ENCODE results near the gene PLIN3. TPM values are rescaled to one million over a fixed set of nuclear protein-coding genes. Genes with fewer than 3 reads are reported as not detected.

The PLIN3 gene
- total and polyA plus RNA-seq, 2 donors (not counting 3 experiments of a cell fraction or from before 2014, with no cell fraction given), result 76.8 to 88.9 TPM

- no peaks in the 10 kb centered on the region for H3K4me1 ChIP-seq (ENCODE audit: control insufficient read depth, extremely low read depth, insufficient read depth, low read length)
- H3K4me2 ChIP-seq (ENCODE audit: insufficient read depth, low read length), result no peak overlapping the region
- dilution Hi-C loops (cut with MboI; ENCODE audit: extremely low pct_ligation_motif_present, low sequenced_read_pairs) (no loop called here), intact Hi-C loops (cut with micrococcal nuclease) (no loop called here)
- H3K9me3 ChIP-seq (replicated peaks; ENCODE audit: control insufficient read depth, insufficient read depth, low read length), result no peaks in the 10 kb centered on the region
- H3K9ac ChIP-seq (replicated peaks; ENCODE audit: extremely low read depth, insufficient read depth, low read length), result no peak overlapping the region
- no peaks in the 10 kb centered on the region for H3K9me1 ChIP-seq (replicated peaks; ENCODE audit: control insufficient read depth, extremely low read depth, insufficient read depth, low read length)
- no peaks in the 10 kb centered on the region for H3K27me3 ChIP-seq (ENCODE audit: control insufficient read depth in 2 of 2, insufficient read depth in 2 of 2, low read length in 2 of 2)
- no TSS peak for BruUV-seq (replicated peaks)
- no peaks in the 10 kb centered on the region for H4K20me1 ChIP-seq (replicated peaks; ENCODE audit: control insufficient read depth, extremely low read depth, insufficient read depth, low read length)
- H3K27ac ChIP-seq (ENCODE audit: insufficient read depth, low read depth, low read length), result no peak overlapping the region
- no peak overlapping the region for H3K4me3 ChIP-seq (replicated peaks in 1 of 3; ENCODE audit: insufficient read depth in 1 of 3, low read depth in 1 of 3, low read length in 3 of 3)
- FAIRE-seq, result no peak
- CTCF ChIA-PET, result interaction anchor here (2.1 kb wide), 1 partner anchor 13 kb away, joined by 11 read pairs; no protein-coding TSS in a partner anchor
- DNase-seq (ENCODE audit: low read depth, low spot score), result no peak
- no peak overlapping the region for H2AFZ ChIP-seq (ENCODE audit: low read depth, low read length)
- H3K36me3 ChIP-seq (ENCODE audit: control insufficient read depth in 2 of 2, extremely low read depth in 1 of 2, insufficient read depth in 2 of 2, low read length in 2 of 2), result peaks cover 3 to 21% of the 10 kb centered on the region in 2 experiments
- TF ChIP-seq MYC (IDR thresholded peaks at IDR 0.05; ENCODE audit: low read depth, low read length) (no peak), FOS (IDR thresholded peaks at IDR 0.05; ENCODE audit: borderline replicate concordance, insufficient read depth, low read length) (no peak), POLR2A (IDR thresholded peaks at IDR 0.05; ENCODE audit: low read depth, low read length) (no peak), JUN (IDR thresholded peaks at IDR 0.05; ENCODE audit: borderline replicate concordance, insufficient read depth, insufficient read length, low read depth) (no peak), GATA2 (IDR thresholded peaks at IDR 0.05; ENCODE audit: insufficient read depth, insufficient read length, low read depth, low read length) (no peak), EZH2 (IDR thresholded peaks at IDR 0.05; ENCODE audit: borderline replicate concordance, low read depth, low read length, severe bottlenecking) (no peak)
- TF ChIP-seq, protein P1, sequence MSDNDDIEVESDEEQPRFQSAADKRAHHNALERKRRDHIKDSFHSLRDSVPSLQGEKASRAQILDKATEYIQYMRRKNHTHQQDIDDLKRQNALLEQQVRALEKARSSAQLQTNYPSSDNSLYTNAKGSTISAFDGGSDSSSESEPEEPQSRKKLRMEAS (IDR thresholded peaks at IDR 0.05; ENCODE audit: insufficient read depth, insufficient read length), result no peak
- POLR2A ChIA-PET, result no interaction called here
- no peaks in the 10 kb centered on the region for H3K79me2 ChIP-seq (ENCODE audit: control insufficient read depth, insufficient read depth, low read length)
Observed at GRCh38 chr19:4839192-4839591, 28.3 kb downstream of the PLIN3 start.

- CTCF ChIA-PET, result interaction anchor here (7.5 kb wide), 1 partner anchor 23 kb away, joined by 47 read pairs; no protein-coding TSS in a partner anchor
- no peaks in the 10 kb centered on the region for H3K9me3 ChIP-seq (replicated peaks; ENCODE audit: control insufficient read depth, insufficient read depth, low read length)
Observed at GRCh38 chr19:4832776-4833175, 34.7 kb downstream of the PLIN3 start.

More at GRCh38 chr19:4832776-4833175, 34.7 kb downstream of the PLIN3 start:
- DNase-seq (ENCODE audit: low read depth, low spot score) (no peak), FAIRE-seq (no peak)
- no peak overlapping the region for H3K4me2 ChIP-seq (ENCODE audit: insufficient read depth, low read length)
- no peaks in the 10 kb centered on the region for H3K27me3 ChIP-seq (ENCODE audit: control insufficient read depth in 2 of 2, insufficient read depth in 2 of 2, low read length in 2 of 2)
- H3K4me1 ChIP-seq (ENCODE audit: control insufficient read depth, extremely low read depth, insufficient read depth, low read length), result peaks cover 8% of the 10 kb centered on the region
- dilution Hi-C loops (cut with MboI; ENCODE audit: extremely low pct_ligation_motif_present, low sequenced_read_pairs), result no loop called here
- no peaks in the 10 kb centered on the region for H4K20me1 ChIP-seq (replicated peaks; ENCODE audit: control insufficient read depth, extremely low read depth, insufficient read depth, low read length)
- H3K9me1 ChIP-seq (replicated peaks; ENCODE audit: control insufficient read depth, extremely low read depth, insufficient read depth, low read length), result no peaks in the 10 kb centered on the region
- intact Hi-C loops (cut with micrococcal nuclease), result no loop called here
- no peak overlapping the region for H3K9ac ChIP-seq (replicated peaks; ENCODE audit: extremely low read depth, insufficient read depth, low read length)
- no peak overlapping the region for H3K27ac ChIP-seq (ENCODE audit: insufficient read depth, low read depth, low read length)
- no peak overlapping the region for H2AFZ ChIP-seq (ENCODE audit: low read depth, low read length)
- BruUV-seq (replicated peaks), result no TSS peak
- TF ChIP-seq POLR2AphosphoS5 (IDR thresholded peaks at IDR 0.05; ENCODE audit: insufficient read depth, low read depth, low read length) (no peak), EZH2 (IDR thresholded peaks at IDR 0.05; ENCODE audit: borderline replicate concordance, low read depth, low read length, severe bottlenecking) (no peak), MYC (IDR thresholded peaks at IDR 0.05; ENCODE audit: low read depth, low read length) (no peak), GATA2 (IDR thresholded peaks at IDR 0.05; ENCODE audit: insufficient read depth, insufficient read length, low read depth, low read length) (no peak), JUN (IDR thresholded peaks at IDR 0.05; ENCODE audit: borderline replicate concordance, insufficient read depth, insufficient read length, low read depth) (no peak), FOS (IDR thresholded peaks at IDR 0.05; ENCODE audit: borderline replicate concordance, insufficient read depth, low read length) (no peak), POLR2A (IDR thresholded peaks at IDR 0.05; ENCODE audit: low read depth, low read length) (no peak)
- TF ChIP-seq, protein P1 (IDR thresholded peaks at IDR 0.05; ENCODE audit: insufficient read depth, insufficient read length), result no peak
- TF ChIP-seq, protein P2, sequence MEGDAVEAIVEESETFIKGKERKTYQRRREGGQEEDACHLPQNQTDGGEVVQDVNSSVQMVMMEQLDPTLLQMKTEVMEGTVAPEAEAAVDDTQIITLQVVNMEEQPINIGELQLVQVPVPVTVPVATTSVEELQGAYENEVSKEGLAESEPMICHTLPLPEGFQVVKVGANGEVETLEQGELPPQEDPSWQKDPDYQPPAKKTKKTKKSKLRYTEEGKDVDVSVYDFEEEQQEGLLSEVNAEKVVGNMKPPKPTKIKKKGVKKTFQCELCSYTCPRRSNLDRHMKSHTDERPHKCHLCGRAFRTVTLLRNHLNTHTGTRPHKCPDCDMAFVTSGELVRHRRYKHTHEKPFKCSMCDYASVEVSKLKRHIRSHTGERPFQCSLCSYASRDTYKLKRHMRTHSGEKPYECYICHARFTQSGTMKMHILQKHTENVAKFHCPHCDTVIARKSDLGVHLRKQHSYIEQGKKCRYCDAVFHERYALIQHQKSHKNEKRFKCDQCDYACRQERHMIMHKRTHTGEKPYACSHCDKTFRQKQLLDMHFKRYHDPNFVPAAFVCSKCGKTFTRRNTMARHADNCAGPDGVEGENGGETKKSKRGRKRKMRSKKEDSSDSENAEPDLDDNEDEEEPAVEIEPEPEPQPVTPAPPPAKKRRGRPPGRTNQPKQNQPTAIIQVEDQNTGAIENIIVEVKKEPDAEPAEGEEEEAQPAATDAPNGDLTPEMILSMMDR (IDR thresholded peaks at IDR 0.05; ENCODE audit: extremely low read depth in 1 of 2, insufficient read depth in 1 of 2, low read depth in 1 of 2, low read length in 2 of 2), result no peak
- H3K4me3 ChIP-seq (replicated peaks in 1 of 3; ENCODE audit: insufficient read depth in 1 of 3, low read depth in 1 of 3, low read length in 3 of 3), result no peak overlapping the region
- H3K79me2 ChIP-seq (ENCODE audit: control insufficient read depth, insufficient read depth, low read length), result peaks cover 31% of the 10 kb centered on the region
- POLR2A ChIA-PET, result no interaction called here
- no peaks in the 10 kb centered on the region for H3K36me3 ChIP-seq (ENCODE audit: control insufficient read depth in 2 of 2, extremely low read depth in 1 of 2, insufficient read depth in 2 of 2, low read length in 2 of 2)
